Neural progenitor cell (in vitro differentiated cells): ENCODE data around the gene JOSD1. TPM values are rescaled to one million over a fixed set of nuclear protein-coding genes. Genes with fewer than 3 reads are reported as not detected.

ENCODE experiments used
- DNase-seq: peaks from one replicate; pipeline ENCODE4 v3.0.0-alpha.2; 2016; ENCODE audit warnings: low spot score
- H2AFZ ChIP-seq: fragments of 200-600 bp; sonication (generic); replicated peaks from 2 replicates; pipeline ENCODE4 v1.6.1; 2016; ENCODE audit warnings: antibody characterized with exemption
- H3F3A ChIP-seq: fragments of 200-600 bp; sonication (generic); 2 replicates; pipeline ENCODE4 v1.6.1; 2016; ENCODE audit warnings: antibody characterized with exemption, low read depth
- H3K27ac ChIP-seq: fragments of 200-600 bp; sonication (generic); 2 replicates; pipeline ENCODE4 v1.5.1; 2016; ENCODE audit warnings: mild to moderate bottlenecking
- H3K27me3 ChIP-seq: fragments of 200-600 bp; sonication (generic); 2 replicates; pipeline ENCODE4 v1.6.1; 2016; ENCODE audit warnings: mild to moderate bottlenecking, moderate library complexity
- H3K36me3 ChIP-seq: fragments of 200-600 bp; sonication (generic); 2 replicates; pipeline ENCODE4 v1.5.1; 2016
- H3K4me1 ChIP-seq: fragments of 200-600 bp; sonication (generic); 2 replicates; pipeline ENCODE4 v1.6.1; 2016; ENCODE audit warnings: mixed run types
- H3K4me2 ChIP-seq: fragments of 200-600 bp; sonication (generic); 2 replicates; pipeline ENCODE4 v1.6.1; 2016
- H3K4me3 ChIP-seq: fragments of 200-600 bp; sonication (generic); 2 replicates; pipeline ENCODE4 v1.5.1; 2016
- H3K79me2 ChIP-seq: fragments of 200-600 bp; sonication (generic); 2 replicates; pipeline ENCODE4 v1.6.1; 2016; ENCODE audit warnings: low read depth
- H3K9ac ChIP-seq: fragments of 200-600 bp; sonication (generic); 2 replicates; pipeline ENCODE4 v1.6.1; 2016
- H3K9me3 ChIP-seq: fragments of 200-600 bp; sonication (generic); 2 replicates; pipeline ENCODE4 v1.5.1; 2016; ENCODE audit warnings: low read depth
- H4K20me1 ChIP-seq: fragments of 200-600 bp; sonication (generic); 2 replicates; pipeline ENCODE4 v1.6.1; 2016; ENCODE audit warnings: low read depth
- H3K27ac Mint-ChIP-seq: 3 replicates; pipeline ENCODE4 v1.8.0; 2021; ENCODE audit warnings: mixed read lengths
- H3K27me3 Mint-ChIP-seq: 2 replicates; pipeline ENCODE4 v1.8.0; 2022; ENCODE audit warnings: low read depth, mild to moderate bottlenecking, inconsistent platforms, moderate library complexity, mixed read lengths; ENCODE audit not compliant: insufficient read depth
- H3K36me3 Mint-ChIP-seq: 3 replicates; pipeline ENCODE4 v1.8.0; 2021; ENCODE audit warnings: mixed read lengths
- H3K4me1 Mint-ChIP-seq: 3 replicates; pipeline ENCODE4 v1.8.0; 2021; ENCODE audit warnings: mixed read lengths
- H3K4me3 Mint-ChIP-seq: 3 replicates; pipeline ENCODE4 v1.8.0; 2021; ENCODE audit warnings: mild to moderate bottlenecking, moderate library complexity, mixed read lengths
- H3K9me3 Mint-ChIP-seq: 3 replicates; pipeline ENCODE4 v1.8.0; 2020; ENCODE audit warnings: mixed read lengths
- EZH2 ChIP-seq: fragments of 200-600 bp; sonication (generic); IDR thresholded peaks from 2 replicates; pipeline ENCODE4 v1.6.1; 2017; ENCODE audit warnings: antibody characterized with exemption, mild to moderate bottlenecking, moderate library complexity
- EZH2phosphoT487 ChIP-seq: fragments of 200-600 bp; sonication (generic); IDR thresholded peaks from 2 replicates; pipeline ENCODE4 v1.6.1; 2017; ENCODE audit warnings: antibody characterized with exemption
- total RNA-seq: library from RNA; depleted of rRNA; stranded (reverse); fragments of >200 nt; gene quantifications from 2 replicates; pipeline ENCODE4 v1.2.3, GENCODE V29; 2015; ENCODE audit warnings: low replicate concordance
- TF ChIP-seq, protein P1 (sequence below): fragments of 200-600 bp; sonication (generic); IDR thresholded peaks from 2 replicates; pipeline ENCODE4 v1.5.1; 2017; ENCODE audit warnings: antibody characterized with exemption, mild to moderate bottlenecking

The JOSD1 gene
- total RNA-seq, 1 donor from 2014 or later, result 32.4 TPM

- H3F3A ChIP-seq, result no peaks in the 10 kb centered on the region
- TF ChIP-seq EZH2 (no peak), EZH2phosphoT487 (no peak)
- TF ChIP-seq, protein P1, sequence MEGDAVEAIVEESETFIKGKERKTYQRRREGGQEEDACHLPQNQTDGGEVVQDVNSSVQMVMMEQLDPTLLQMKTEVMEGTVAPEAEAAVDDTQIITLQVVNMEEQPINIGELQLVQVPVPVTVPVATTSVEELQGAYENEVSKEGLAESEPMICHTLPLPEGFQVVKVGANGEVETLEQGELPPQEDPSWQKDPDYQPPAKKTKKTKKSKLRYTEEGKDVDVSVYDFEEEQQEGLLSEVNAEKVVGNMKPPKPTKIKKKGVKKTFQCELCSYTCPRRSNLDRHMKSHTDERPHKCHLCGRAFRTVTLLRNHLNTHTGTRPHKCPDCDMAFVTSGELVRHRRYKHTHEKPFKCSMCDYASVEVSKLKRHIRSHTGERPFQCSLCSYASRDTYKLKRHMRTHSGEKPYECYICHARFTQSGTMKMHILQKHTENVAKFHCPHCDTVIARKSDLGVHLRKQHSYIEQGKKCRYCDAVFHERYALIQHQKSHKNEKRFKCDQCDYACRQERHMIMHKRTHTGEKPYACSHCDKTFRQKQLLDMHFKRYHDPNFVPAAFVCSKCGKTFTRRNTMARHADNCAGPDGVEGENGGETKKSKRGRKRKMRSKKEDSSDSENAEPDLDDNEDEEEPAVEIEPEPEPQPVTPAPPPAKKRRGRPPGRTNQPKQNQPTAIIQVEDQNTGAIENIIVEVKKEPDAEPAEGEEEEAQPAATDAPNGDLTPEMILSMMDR, result no peak
- H3K79me2 ChIP-seq, result no peaks in the 10 kb centered on the region
- H3K9ac ChIP-seq, result no peak overlapping the region
- H3K36me3 Mint-ChIP-seq, result peaks cover 17% of the 10 kb centered on the region
- no peaks in the 10 kb centered on the region for H4K20me1 ChIP-seq
- H3K27me3 Mint-ChIP-seq, result peaks cover 2% of the 10 kb centered on the region
- no peak overlapping the region for H2AFZ ChIP-seq
- H3K4me3 Mint-ChIP-seq, result no peak overlapping the region
- DNase-seq, result no peak
- H3K36me3 ChIP-seq, result no peaks in the 10 kb centered on the region
- no peak overlapping the region for H3K27ac ChIP-seq
- no peak overlapping the region for H3K4me3 ChIP-seq
- H3K4me1 Mint-ChIP-seq, result no peaks in the 10 kb centered on the region
- H3K27me3 ChIP-seq, result no peaks in the 10 kb centered on the region
- no peaks in the 10 kb centered on the region for H3K9me3 ChIP-seq
- no peaks in the 10 kb centered on the region for H3K4me1 ChIP-seq
- no peaks in the 10 kb centered on the region for H3K9me3 Mint-ChIP-seq
- H3K4me2 ChIP-seq, result no peak overlapping the region
- no peak overlapping the region for H3K27ac Mint-ChIP-seq
Observed at GRCh38 chr22:38739300-38740055, 38.7 kb upstream of the JOSD1 start.

GRCh38 chr22:38738475-38739070, 37.8 kb upstream of the JOSD1 start:
- Histone ChIP-seq H4K20me1 (peaks cover 2% of the 10 kb centered on the region), H3K27me3 (no peaks in the 10 kb centered on the region), H3K4me3 (no peak overlapping the region), H3K9me3 (no peaks in the 10 kb centered on the region), H3K4me2 (no peak overlapping the region), H3K36me3 (no peaks in the 10 kb centered on the region), H3K27ac (no peak overlapping the region), H2AFZ (no peak overlapping the region), H3F3A (no peaks in the 10 kb centered on the region), H3K9ac (no peak overlapping the region), H3K4me1 (no peaks in the 10 kb centered on the region), H3K79me2 (no peaks in the 10 kb centered on the region)
- TF ChIP-seq EZH2phosphoT487 (no peak), EZH2 (no peak)
- TF ChIP-seq, protein P1, result no peak
- H3K36me3 Mint-ChIP-seq, result peaks cover 16% of the 10 kb centered on the region
- no peaks in the 10 kb centered on the region for H3K9me3 Mint-ChIP-seq
- H3K27me3 Mint-ChIP-seq, result peaks cover 2% of the 10 kb centered on the region
- H3K4me3 Mint-ChIP-seq, result no peak overlapping the region
- DNase-seq, result no peak
- H3K27ac Mint-ChIP-seq, result no peak overlapping the region
- H3K4me1 Mint-ChIP-seq, result no peaks in the 10 kb centered on the region

GRCh38 chr22:38737302-38738060, 36.7 kb upstream of the JOSD1 start:
- H3K27ac Mint-ChIP-seq, result peak overlapping the region; percentile 3
- H3K4me1 ChIP-seq, result no peaks in the 10 kb centered on the region
- no peak overlapping the region for H3K4me3 ChIP-seq
- H4K20me1 ChIP-seq, result peaks cover 10% of the 10 kb centered on the region
- no peak overlapping the region for H3K27ac ChIP-seq
- peaks cover 3% of the 10 kb centered on the region for H3F3A ChIP-seq
- H3K36me3 Mint-ChIP-seq, result peaks cover 15% of the 10 kb centered on the region
- H3K9me3 ChIP-seq, result no peaks in the 10 kb centered on the region
- no peak overlapping the region for H3K4me3 Mint-ChIP-seq
- H3K4me2 ChIP-seq, result no peak overlapping the region
- H3K9me3 Mint-ChIP-seq, result no peaks in the 10 kb centered on the region
- DNase-seq, result no peak
- no peak overlapping the region for H2AFZ ChIP-seq
- H3K27me3 ChIP-seq, result no peaks in the 10 kb centered on the region
- TF ChIP-seq, protein P1, result no peak
- TF ChIP-seq EZH2 (no peak), EZH2phosphoT487 (no peak)
- H3K9ac ChIP-seq, result no peak overlapping the region
- H3K4me1 Mint-ChIP-seq, result no peaks in the 10 kb centered on the region
- no peaks in the 10 kb centered on the region for H3K36me3 ChIP-seq
- H3K27me3 Mint-ChIP-seq, result peaks cover 4% of the 10 kb centered on the region
- H3K79me2 ChIP-seq, result no peaks in the 10 kb centered on the region
